Uterus (tissue), 2 donors: Measurements from ENCODE around the gene PLXNA4.

ENCODE experiments used
- CTCF ChIP-seq, 4 experiments: fragments of 200-600 bp in 2 of 4; fragments of 450-650 bp in 2 of 4; sonication (generic) in 2 of 4; IDR thresholded peaks; one replicate each; pipeline ENCODE4 v1.5.1; 2016 to 2019; ENCODE audit warnings: antibody characterized with exemption in 4 of 4, mild to moderate bottlenecking in 2 of 4, moderate library complexity in 1 of 4
- POLR2A ChIP-seq, 2 donors: fragments of 450-650 bp; IDR thresholded peaks; one replicate each; pipeline ENCODE4 v1.6.1; 2016; ENCODE audit warnings: antibody characterized with exemption in 2 of 2, mild to moderate bottlenecking in 1 of 2, moderate library complexity in 1 of 2

GRCh38 chr7:132319481-132319880 is 256.8 kb downstream of the PLXNA4 start:
- TF ChIP-seq CTCF (IDR thresholded peaks at IDR 0.05) (no peak), POLR2A (IDR thresholded peaks at IDR 0.05) (no peak)
